Measurements from ENCODE around the gene CHST14.
A peak's percentile ranks its signal among the peaks of the same experiment; 100 is the strongest.

The CHST14 gene

GRCh38 chr15:40470423-40471104 is at the start of gene CHST14:
Gene CHST14 (plus strand): TSS chr15:40470984. CDS start chr15:40471214, 230 bp downstream.
- peak; percentile 53 for DNase-seq (ENCODE audit: low read depth)

- DNase-seq (ENCODE audit: low read depth): peak; percentile 67
Measured at GRCh38 chr15:40421246-40422157, 49.3 kb upstream of the CHST14 start.

- DNase-seq (ENCODE audit: low read depth): no peak
Measured at GRCh38 chr15:40424483-40425115, 46.2 kb upstream of the CHST14 start.

- no peak for DNase-seq (ENCODE audit: low read depth)
Measured at GRCh38 chr15:40425681-40426080, 45.1 kb upstream of the CHST14 start.

- DNase-seq (ENCODE audit: low read depth): no peak
Measured at GRCh38 chr15:40427188-40427587, 43.6 kb upstream of the CHST14 start.

- no peak for DNase-seq (ENCODE audit: low read depth)
Measured at GRCh38 chr15:40428185-40428584, 42.6 kb upstream of the CHST14 start.

- DNase-seq (ENCODE audit: low read depth): no peak
Measured at GRCh38 chr15:40429068-40429710, 41.6 kb upstream of the CHST14 start.

- DNase-seq (ENCODE audit: low read depth): no peak
Measured at GRCh38 chr15:40430271-40430805, 40.4 kb upstream of the CHST14 start.

GRCh38 chr15:40435023-40435709 is 35.6 kb upstream of the CHST14 start:
- no peak for DNase-seq (ENCODE audit: low read depth)

GRCh38 chr15:40435710-40436089 is 35.1 kb upstream of the CHST14 start:
- DNase-seq (ENCODE audit: low read depth): no peak

GRCh38 chr15:40436116-40436891 is 34.5 kb upstream of the CHST14 start:
- DNase-seq (ENCODE audit: low read depth): no peak

- no peak for DNase-seq (ENCODE audit: low read depth)
Measured at GRCh38 chr15:40436892-40437751, 33.7 kb upstream of the CHST14 start.

GRCh38 chr15:40437752-40438687 is 32.8 kb upstream of the CHST14 start:
- no peak for DNase-seq (ENCODE audit: low read depth)

- DNase-seq (ENCODE audit: low read depth): no peak
Measured at GRCh38 chr15:40438712-40439111, 32.1 kb upstream of the CHST14 start.

GRCh38 chr15:40439461-40439959 is 31.3 kb upstream of the CHST14 start:
- no peak for DNase-seq (ENCODE audit: low read depth)

GRCh38 chr15:40439960-40440742 is 30.6 kb upstream of the CHST14 start:
- peak; percentile 19 for DNase-seq (ENCODE audit: low read depth)

Measured in activated T-helper 9 cell treated with anti-CD3 and anti-CD28 coated beads, Interleukin-2, amount 50 U/mL, for 16 hours (primary cell).